ENCODE results near the gene PDE4B.
"Not testable (repeated sequence)": the region's sequence is repeated elsewhere in the genome, so short reads cannot be mapped to it uniquely, and the experiment has no call there.

The PDE4B gene

DNA sequence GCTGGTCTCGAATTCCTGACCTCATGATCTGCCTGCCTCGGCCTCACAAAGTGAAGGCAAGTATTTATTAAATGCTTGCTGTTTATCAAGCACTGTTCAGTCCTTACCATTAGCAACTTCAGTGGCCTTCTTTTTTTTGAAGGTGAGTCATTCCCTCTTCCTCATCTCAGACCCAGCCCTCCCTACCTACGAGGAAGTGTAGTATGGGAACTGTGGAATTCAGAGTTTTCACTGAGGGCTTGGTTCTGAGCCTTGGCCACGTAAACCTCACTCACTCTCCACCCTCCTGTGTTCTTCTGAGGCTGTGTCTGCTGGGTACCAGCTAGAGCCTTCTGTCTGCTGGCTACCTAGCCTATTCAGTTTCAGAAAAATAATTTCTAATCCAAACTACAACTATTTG lies 523.0 kb downstream of the PDE4B start:
- Histone ChIP-seq H3K4me3 (ENCODE audit: low read depth, low read length) (no peak overlapping the region), H3K36me3 (replicated peaks) (no peaks in the 10 kb centered on the region), H3K27ac (no peak overlapping the region), H3K27me3 (replicated peaks) (no peaks in the 10 kb centered on the region)
- in situ Hi-C loops (cut with HindIII; ENCODE audit: low pct_ligation_motif_present, low sequenced_read_pairs) = no loop called here
- no peak for DNase-seq
- TF ChIP-seq, protein P1, sequence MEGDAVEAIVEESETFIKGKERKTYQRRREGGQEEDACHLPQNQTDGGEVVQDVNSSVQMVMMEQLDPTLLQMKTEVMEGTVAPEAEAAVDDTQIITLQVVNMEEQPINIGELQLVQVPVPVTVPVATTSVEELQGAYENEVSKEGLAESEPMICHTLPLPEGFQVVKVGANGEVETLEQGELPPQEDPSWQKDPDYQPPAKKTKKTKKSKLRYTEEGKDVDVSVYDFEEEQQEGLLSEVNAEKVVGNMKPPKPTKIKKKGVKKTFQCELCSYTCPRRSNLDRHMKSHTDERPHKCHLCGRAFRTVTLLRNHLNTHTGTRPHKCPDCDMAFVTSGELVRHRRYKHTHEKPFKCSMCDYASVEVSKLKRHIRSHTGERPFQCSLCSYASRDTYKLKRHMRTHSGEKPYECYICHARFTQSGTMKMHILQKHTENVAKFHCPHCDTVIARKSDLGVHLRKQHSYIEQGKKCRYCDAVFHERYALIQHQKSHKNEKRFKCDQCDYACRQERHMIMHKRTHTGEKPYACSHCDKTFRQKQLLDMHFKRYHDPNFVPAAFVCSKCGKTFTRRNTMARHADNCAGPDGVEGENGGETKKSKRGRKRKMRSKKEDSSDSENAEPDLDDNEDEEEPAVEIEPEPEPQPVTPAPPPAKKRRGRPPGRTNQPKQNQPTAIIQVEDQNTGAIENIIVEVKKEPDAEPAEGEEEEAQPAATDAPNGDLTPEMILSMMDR (IDR thresholded peaks at IDR 0.05; ENCODE audit: low read depth, low read length, missing control alignments) = no peak

DNA sequence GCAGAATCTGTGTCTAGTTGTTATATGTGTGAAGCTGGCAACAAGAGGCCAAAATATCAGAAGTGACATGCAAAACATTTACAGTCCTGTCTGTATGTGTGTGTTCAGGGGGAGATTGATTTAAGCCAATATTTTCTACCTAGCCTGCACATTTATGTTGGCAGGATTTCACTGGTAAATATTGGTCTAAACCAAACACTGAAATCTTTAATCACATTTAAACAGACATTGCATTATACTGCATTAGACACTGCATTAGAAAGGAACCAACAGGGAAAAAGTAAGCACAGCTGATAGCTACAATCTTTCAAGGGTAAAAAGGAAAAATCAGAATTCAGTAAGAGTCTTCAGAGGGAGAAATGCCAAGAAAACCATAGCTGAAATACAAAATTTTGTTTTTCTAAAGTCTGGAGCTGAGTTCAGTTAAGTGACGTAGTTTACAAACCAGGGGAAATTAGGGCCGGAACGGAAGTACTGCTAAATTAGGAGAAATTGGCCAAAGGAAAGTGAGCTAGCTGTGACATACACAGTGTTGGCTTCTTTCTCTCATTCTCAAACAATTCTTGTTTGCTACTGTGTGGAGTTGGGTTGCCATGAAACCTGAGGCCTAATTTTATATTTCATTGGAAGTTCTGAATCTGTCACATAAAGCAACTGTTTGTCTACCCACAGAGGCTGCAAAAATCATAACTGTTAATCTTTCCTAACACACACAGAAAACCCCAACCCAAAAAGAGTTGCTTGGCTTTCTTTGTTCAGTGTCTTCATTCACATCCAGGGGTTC lies 524.0 kb downstream of the PDE4B start:
- no peak overlapping the region for H3K27ac ChIP-seq
- TF ChIP-seq, protein P1 (IDR thresholded peaks at IDR 0.05; ENCODE audit: low read depth, low read length, missing control alignments) = no peak
- no peak for DNase-seq
- H3K27me3 ChIP-seq (replicated peaks) = no peaks in the 10 kb centered on the region
- in situ Hi-C loops (cut with HindIII; ENCODE audit: low pct_ligation_motif_present, low sequenced_read_pairs) = no loop called here
- no peaks in the 10 kb centered on the region for H3K36me3 ChIP-seq (replicated peaks)
- no peak overlapping the region for H3K4me3 ChIP-seq (ENCODE audit: low read depth, low read length)

DNA sequence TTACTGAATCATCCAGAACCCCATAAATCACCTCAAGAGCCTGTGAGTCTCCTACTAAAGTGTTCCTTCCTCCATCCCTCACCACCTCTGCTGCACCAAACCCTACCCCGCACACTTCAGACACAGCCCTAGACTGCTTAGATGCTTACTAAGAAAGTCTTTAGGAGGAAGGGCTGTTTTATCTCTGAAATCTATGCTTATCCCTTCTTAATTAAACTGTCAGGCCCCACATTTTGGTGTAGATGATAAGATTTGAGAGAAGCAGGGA lies 524.5 kb downstream of the PDE4B start:
- DNase-seq = no peak
- H3K4me3 ChIP-seq (ENCODE audit: low read depth, low read length) = no peak overlapping the region
- no peak overlapping the region for H3K27ac ChIP-seq
- H3K36me3 ChIP-seq (replicated peaks) = no peaks in the 10 kb centered on the region
- no peaks in the 10 kb centered on the region for H3K27me3 ChIP-seq (replicated peaks)
- in situ Hi-C loops (cut with HindIII; ENCODE audit: low pct_ligation_motif_present, low sequenced_read_pairs) = no loop called here
- TF ChIP-seq, protein P1 (IDR thresholded peaks at IDR 0.05; ENCODE audit: low read depth, low read length, missing control alignments) = no peak

DNA sequence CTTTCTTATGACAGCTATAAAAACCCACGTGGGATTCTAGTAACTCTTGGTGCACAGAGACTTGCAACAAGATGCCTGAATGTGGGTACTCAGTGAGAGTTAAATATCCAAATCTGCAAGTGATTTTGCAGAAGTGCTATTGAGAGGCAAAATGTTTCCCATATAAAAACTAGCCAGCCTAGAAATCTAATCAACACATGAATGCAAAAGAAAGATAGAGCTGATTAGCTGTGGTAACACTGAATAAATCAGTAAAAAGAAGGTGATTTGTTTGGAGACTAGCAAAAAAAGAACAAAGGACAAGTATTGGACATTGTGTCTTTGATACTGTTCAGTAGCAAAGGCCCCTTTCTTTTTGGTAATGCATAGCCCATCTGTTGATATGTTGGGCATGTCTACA lies 527.5 kb downstream of the PDE4B start:
- no peaks in the 10 kb centered on the region for H3K27me3 ChIP-seq (replicated peaks)
- DNase-seq = no peak
- no peak overlapping the region for H3K4me3 ChIP-seq (ENCODE audit: low read depth, low read length)
- H3K36me3 ChIP-seq (replicated peaks) = no peaks in the 10 kb centered on the region
- H3K27ac ChIP-seq = no peak overlapping the region
- TF ChIP-seq, protein P1 (IDR thresholded peaks at IDR 0.05; ENCODE audit: low read depth, low read length, missing control alignments) = no peak
- in situ Hi-C loops (cut with HindIII; ENCODE audit: low pct_ligation_motif_present, low sequenced_read_pairs) = no loop called here

DNA sequence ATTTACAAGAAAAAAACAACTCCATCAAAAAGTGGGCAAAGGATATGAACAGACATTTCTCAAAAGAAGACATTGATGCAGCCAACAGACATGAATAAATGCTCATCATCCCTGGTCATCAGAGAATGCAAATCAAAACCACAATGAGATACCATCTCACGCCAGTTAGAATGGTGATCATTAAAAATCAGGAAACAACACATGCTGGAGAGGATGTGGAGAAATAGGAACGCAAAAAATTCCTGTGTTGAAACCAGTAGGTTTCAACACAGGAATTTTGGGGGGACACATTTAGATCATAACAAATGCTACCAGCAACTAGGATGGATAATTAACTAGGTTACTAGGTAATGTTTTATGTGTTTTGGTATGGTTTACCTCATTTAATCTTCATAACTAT lies 529.8 kb downstream of the PDE4B start:
- H3K27ac ChIP-seq; H3K27me3 ChIP-seq (replicated peaks); in situ Hi-C loops (cut with HindIII; ENCODE audit: low pct_ligation_motif_present, low sequenced_read_pairs); H3K4me3 ChIP-seq (ENCODE audit: low read depth, low read length); DNase-seq; H3K36me3 ChIP-seq (replicated peaks): not testable (repeated sequence)

DNA sequence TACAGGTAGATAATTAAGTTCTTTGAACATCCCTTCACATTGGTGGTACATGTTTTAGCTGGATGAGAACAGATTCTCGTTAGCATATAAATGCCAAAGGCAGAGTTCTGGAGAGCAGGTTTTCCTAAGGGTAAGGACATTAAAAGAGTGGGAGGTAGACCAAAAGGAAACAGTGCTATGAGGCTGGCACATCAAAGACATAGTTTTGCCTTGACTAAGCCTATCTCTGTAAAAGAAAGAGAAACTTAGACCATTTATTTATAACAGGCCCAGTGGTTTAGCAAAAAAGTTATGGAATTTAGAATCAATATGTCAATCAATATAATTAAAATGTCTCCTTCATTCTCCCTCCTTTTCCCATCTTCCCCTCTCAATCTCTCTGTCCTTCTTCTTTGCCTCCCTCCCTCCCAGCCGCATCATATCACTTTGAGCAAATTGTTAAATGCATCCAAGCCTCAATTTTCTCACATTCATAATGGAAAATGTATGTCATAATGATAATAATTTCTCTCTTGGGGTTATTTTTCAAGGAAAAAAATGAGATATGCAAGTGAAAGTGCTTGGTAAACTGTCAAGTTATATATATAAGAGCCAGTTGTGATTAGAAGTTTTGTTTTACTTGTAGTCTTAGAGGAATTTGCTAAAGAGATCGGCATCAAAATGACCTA lies 531.4 kb downstream of the PDE4B start:
- H3K27me3 ChIP-seq (replicated peaks) = no peaks in the 10 kb centered on the region
- TF ChIP-seq, protein P1 (IDR thresholded peaks at IDR 0.05; ENCODE audit: low read depth, low read length, missing control alignments) = no peak
- no peak for DNase-seq
- H3K4me3 ChIP-seq (ENCODE audit: low read depth, low read length) = no peak overlapping the region
- no peak overlapping the region for H3K27ac ChIP-seq
- H3K36me3 ChIP-seq (replicated peaks) = no peaks in the 10 kb centered on the region
- in situ Hi-C loops (cut with HindIII; ENCODE audit: low pct_ligation_motif_present, low sequenced_read_pairs) = no loop called here
